HG03108 (cell line): Measurements from ENCODE around the gene DAPK2.
"Not testable (repeated sequence)": the region's sequence is repeated elsewhere in the genome, so short reads cannot be mapped to it uniquely, and the experiment has no call there.

ENCODE experiments used
- ATAC-seq: cut with Tn5 transposase; IDR thresholded peaks from one replicate; pipeline ENCODE4 v1.9.1; 2021; ENCODE audit warnings: moderate library complexity; ENCODE audit not compliant: unreplicated experiment

The DAPK2 gene

DNA sequence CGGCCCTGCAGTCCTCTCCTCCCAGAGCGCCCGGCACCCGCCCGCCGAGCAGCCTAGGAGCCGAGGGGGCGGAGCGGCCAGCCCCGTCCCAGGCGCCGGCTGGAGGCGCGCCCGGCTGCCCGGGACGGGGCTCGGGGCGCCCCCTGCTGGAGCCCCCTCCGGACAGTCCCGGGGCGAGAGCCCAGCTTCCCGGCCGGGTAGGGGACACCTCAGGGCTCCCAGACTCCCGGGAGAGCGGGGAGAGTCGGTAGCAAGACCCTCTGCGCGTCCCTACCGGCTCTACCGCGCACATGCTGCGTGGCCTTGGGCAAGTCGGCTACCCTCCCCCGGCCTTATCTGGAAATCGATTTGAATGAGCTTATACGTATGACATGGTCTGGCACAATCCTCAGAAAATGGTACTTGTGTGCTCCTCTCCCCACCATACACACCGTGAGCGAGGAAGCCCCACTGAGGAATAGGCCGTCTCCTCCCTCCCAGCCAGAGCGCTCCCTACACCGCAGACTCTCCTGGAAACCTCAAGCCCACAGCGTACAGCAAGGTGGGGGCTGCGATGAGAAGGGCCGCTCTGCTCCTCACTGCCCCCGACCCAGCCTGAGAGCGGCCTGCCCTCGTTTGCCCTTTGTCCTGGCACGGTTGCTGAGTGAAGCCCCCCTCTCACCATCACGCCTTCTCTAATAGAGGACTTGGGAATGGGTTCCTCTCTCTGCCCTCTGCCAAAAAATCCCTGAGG, at the start of gene DAPK2:
Gene DAPK2 (minus strand): TSS at position 65 of the 733 bp plus-strand sequence. CDS start 6,224 bp downstream, outside the sequence.
- ATAC-seq: peak; percentile 52

DNA sequence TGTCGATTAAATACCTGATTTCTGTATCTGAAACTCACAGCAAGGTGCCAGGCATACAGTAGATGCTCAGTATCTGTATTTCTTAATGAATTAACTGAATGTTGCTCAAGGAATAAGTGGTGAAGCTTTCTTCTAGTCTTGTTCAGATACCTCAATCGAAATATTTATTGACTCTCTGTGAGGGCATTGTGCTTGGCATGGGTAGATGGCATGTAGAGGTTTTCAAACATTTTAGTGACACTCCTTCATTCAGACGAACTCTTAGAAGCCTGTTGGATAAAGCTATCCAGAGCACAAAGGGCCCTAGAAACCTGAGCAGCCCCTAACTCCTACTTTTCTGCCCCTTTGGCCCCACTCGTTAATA, 49.1 kb upstream of the DAPK2 start:
- no peak for ATAC-seq

DNA sequence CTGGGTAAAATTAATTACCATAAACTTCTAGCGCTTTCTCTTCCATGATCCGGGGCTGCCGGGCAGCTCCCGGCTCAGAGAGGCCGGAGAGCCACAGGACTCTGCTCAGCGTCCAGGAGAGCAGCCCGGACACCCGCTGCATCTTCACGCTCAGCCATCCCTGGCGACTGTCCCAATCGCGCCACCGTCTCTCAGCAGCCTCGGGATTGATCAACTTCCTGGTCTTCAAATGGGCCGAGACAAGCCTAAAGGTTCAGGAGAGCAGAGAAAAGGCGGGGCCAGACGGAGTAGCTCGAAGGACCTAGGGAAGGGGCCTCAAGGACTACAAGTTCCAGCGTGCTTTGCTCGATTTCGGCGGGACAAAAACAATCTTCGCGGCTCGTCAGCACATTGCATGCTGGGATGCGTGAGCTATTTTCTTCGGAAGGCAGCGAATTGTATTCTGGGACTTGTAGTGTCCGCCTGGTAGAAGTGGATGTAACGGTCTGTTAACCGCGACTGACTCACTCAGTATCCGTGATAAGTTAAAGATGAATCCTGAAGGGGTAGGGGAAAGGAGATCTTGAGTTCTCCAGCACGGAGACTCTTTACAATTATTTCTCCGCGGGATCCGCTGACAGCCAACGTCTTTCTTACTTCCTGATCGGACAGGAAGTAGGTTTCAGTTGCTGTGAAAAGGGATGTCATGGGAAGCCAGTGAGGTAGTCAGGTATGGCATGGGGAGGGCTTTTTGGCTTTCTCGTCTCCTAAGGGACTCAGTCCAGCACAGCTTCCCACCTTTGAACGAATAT, 47.5 kb upstream of the DAPK2 start, which contains the start of gene CIAO2A:
Gene CIAO2A (minus strand): TSS at position 212 of the 791 bp plus-strand sequence. CDS start 70 bp downstream, at position 142.
- ATAC-seq: peak; percentile 62

DNA sequence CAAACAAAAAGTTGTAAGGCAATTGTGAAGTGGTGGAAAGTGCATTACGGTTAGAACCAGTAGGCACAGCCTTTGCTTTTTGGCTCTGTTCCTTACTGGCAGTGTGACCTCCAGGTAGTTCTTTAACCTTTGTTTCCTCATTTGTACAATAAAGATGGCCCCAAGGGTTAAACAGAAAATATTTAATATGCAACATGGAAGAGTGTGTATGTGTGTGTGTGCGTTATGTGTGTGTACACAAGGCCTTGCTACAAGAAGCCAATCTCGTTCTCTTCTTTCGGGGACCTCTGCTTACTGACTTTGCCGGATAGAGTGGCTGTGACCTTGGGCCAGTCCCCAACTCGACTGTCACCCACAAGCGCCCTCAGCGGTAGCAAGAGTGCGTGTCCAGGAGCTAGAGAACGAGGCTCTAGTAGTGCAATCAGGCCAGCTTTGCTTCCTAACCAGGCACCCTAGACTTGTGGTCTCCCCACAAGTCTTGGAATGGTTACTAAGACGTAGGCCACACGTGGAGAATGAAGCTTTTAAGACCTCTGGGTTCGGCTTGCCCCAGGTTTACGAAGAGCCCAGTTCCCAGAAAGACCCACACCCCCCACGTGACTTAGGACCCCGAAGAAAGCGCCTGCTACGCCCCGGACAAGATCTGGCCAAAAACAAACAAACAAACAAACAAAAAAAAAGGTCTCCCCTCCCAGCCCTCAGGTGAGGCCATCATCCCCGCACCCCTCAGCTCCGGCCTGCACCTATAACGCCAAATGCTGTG, 46.8 kb upstream of the DAPK2 start:
- ATAC-seq: no peak

DNA sequence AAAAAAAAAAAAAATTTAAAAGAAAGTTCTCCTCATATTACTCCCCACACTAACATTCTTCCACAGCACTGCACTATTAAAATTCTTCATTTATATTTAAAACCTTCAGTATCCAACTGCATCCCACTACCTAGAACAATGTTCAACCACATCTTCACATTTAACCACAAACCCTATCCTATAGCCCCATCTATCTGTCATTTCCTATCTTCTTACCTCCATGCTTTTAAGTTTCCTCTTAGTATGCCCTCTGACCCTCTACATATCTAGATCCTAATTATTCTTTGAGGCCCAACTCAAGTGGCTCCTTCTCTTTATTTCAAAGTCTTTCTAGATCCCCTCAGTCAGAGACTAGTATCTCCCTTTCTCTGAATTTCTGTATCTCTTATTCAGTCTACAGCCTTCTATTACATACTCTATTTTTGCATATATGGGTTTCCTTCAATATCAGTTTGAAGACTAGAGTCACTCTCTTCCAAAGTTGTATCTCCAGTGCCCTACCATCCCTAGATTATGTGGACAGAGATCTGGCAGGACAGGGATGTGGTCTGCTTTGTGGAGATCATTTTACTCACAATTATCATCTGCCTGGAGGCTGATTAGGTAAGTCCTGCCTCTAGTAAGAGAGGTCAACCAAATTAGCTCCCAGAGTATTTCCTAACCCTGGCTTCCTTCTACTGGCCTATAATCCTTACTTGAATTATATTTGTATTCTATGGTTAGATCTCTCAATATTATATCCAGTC, 46.0 kb upstream of the DAPK2 start:
- ATAC-seq: no peak

DNA sequence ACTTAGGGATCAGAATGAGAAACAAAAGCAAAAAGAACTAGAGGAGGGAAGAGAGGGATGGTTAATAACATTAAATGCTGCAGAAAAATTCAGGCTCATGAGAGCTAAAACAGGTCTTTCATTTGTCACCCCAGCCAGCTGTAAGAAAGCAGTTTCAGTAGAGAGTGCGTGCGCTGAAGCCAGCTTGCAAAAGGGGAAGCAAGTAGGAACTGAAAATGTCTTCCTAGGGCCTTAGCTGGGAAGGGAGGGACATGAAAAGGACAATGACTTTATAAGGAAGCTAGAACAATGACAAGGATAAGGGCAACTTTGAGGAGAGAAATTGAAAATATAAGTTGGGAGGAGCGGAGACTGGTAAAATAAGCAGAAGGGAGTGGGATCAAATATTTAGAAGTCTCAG, 44.2 kb upstream of the DAPK2 start:
- ATAC-seq: no peak

DNA sequence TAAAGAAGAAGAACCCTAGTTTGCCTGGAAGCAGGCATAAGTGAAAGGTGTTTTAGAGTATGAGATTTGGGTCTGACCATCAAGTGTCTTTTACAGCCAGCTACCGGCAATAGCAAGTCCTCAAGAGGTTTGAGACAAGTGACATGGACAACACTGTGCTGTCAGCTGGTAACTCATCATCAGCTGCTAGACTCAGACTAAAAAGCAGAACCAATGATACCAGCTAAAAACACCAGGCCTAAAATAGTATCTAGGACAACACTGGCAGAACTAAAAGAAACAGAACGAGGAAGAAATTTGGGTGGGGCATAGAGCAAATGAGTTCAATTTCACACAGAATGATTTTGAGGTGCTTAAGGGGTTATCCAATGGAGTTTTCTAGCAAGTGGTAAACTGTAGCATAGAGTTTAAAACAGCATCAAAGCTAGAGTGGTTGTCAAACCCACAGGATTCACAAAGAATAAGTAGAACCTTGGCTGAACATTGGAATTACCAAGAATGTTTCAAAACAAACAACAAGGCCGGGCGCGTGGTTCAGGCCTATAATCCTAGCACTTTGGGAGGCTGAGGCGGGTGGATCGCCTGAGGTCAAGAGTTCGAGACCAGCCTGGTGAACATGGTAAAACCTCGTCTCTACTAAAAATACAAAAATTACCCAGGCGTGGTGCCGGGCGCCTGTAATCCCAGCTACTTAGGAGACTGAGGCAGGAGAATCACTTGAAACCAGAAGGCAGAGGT, 43.4 kb upstream of the DAPK2 start:
- ATAC-seq: no peak

DNA sequence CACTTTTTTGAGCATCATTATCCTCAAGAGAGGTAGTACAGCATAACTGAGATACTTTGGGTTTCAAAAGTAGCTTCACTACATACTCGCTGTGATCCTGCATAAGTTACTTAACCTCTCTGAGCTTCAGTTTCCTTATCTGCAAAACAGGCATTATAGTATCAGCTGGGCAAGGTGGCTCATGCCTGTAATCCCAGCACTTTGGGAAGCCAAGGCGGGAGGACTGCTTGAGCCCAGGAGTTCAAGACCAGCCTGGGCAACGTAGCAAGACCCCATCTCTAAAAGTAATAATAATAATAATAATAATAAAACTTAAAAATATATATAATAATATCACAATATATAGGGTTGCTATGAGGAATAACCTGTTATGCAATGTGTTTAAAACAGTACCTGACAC, 36.5 kb upstream of the DAPK2 start:
- no peak for ATAC-seq

DNA sequence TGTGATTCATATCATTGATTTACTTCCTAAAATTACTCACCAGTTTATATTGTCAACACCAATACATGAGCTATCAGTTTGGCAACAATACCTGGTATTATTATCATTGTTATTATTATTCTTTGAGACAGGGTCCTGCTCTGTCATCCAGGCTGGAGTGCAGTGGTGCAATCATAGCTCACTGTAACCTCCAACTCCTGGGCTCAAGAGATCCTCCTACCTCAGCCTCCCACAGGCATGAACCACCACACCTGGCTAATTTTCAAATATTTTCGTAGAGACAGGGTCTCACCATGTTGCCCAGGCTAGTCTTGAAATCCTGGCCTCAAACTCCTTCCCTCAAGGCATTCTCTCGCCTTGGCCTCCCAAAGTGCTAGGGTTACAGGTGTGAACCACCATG, 27.2 kb upstream of the DAPK2 start:
- not testable (repeated sequence) for ATAC-seq

DNA sequence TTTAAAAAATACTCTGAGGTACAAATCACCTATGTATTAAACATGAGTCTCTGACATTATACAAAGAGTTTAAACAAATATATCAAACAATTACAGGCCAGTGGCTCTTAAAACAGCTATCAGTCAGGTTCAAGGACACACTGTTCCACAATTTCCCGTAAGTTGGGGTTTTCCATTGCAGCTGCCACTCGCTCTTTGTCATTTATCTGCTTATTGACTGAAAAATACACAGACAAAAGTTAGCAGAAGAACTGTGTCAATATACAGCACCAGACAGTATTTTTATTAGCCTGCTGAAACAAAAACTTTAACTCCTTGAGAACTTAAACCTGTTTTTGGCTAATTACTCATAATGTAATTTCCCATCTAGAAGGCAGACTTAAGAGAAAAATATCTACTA, 26.5 kb upstream of the DAPK2 start:
- ATAC-seq: no peak

DNA sequence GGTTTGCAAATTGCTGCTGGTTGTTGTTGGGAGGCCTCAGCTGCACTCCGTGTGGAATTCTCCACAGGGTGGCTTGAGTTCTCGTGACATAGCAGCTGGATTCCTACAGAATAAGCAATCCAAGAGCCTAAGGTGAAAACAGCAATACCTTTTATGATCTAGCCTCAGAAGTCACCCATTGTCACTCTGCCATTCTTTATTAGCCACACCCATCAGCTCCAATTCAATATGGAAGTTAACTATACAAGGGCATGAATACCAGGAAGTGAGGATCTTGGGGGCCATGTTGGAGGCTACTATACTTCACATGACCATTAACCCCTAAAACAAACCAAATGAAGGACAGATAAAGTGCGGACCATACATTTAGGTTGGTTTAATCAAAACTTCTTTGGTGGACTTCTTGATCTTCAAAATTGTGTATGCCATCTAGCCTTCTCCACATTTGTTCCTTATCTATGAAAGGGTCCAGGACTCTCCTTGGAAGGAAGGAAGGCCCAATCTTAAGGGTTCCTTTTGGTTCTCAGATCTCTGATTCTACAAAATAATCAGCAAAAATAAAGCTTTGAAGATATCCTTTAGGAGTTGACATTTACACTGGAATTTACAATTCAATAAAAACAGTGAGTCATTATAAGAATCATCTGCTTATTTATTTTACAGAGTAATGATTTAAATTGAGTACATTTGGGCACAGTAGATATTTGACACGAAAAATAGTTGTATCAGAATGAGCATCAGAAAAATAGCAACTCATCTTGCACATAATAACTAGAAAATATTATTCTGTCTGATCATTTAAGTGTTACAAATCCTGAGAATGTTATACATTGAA, 25.9 kb upstream of the DAPK2 start:
- no peak for ATAC-seq

DNA sequence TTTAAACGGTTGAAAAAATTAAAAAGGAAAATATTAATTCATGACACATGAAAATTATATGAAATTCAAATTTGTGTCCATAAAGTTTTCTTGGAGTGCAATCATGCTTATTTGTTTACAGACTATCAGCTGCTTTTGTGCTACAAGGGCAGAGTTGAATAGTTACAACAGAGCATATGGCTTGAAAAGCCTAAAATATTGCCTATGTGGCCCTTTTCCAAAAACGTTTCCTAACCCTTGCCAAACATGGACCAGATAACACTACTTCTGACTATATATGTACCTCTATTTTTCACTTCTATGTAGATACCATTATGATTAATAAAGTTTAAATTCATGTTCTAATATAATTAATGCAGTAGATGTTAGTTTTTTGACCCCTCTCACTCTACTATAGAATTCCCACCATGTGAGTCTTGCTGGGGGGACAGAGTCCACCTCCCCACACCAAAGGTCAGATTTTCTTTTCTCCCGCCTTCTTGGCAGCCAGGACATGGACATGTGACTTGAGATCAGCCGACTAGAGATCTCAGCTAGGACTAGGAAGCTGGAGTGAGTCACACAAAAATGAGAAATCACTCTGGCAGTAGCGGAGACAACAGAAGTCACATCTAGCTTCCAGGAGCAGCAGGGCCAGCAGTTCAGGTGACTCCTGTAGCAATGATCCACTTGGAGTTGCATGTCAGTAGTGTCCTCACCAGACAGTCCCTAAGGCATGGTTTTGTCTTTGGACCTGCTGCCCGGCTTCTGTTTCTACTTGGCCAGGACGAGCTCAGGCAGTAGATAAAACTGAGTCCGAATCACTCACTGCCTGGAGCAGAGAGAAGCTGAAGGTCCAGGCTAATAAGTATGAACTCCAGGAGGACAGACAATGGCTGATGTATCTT, 24.9 kb upstream of the DAPK2 start:
- no peak for ATAC-seq

DNA sequence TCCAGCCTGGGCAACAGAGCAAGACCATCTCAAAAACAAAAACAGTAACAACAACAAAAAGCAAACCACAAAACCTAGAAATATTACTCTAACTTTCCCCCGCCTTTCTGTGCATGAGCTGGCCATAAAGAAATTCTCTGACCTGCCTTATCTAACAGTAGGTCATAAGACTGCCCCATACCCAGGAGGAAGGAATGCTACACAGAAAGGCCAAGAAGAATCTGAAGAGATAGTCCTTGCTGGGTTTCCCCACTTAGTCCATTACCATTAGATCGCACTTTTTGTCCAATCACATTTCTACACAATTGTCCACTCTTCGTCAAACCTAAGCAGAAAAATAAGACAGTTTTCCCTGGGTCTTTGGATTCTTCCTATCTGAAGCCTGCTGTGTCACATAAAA, 23.8 kb upstream of the DAPK2 start:
- no peak for ATAC-seq

DNA sequence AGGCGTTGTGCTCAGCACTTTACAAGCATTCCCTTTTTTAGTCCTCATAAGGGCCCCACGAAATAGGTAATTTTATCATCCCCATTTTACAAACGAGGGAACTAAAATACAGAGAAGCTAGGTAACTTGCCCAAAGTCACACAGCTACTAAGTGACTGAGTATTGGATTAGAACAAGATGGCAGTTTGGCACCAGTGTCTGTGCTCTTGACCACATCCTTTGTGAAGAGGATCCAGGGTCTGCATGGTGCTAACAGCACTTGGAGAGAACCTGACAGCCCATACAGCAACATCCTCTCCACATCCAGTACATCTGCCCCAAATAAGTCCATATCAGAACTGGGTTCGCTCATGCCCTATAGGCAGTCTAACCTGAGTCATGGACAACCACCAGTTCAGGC, 21.8 kb upstream of the DAPK2 start:
- no peak for ATAC-seq

DNA sequence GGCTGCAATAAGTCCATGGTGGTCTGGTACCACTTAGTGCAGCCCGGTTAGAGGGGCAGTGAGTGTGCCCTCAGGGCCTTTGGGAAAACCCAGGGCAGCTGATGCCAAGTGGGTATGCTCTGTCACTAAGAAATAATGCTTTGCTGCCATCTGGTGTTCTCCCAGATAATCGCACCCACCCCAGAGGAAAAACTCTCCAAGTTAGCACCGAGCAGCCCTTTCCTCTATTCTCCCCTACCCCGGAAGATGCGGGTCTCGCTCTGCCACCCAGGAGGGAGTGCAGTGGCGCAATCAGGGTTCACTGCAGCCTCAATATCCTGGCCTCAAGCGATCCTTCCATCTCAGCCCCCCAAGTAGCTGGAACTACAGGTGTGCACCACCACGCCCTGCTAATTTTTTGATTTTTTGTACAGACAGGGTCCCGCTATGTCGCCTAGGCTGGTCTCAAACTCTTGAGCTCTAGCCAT, 21.3 kb upstream of the DAPK2 start:
- no peak for ATAC-seq

DNA sequence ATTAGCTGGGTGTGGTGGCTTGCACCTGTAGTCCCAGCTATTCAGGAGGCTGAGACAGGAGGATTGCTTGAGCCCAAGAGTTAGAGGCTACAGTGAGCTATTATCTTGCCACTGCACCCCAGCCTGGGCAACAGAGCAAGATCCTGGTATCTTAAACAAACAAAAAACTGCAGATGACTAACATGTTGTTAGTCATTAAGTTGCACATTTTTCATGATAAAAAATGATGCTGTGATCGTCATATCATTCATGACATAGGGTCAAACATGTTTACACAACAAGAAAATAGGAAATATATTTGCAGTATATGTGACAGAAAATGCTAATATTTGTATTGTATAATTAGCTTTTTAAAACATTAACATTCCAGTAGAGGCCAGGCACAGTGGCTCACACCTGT, 20.2 kb upstream of the DAPK2 start:
- no peak for ATAC-seq

DNA sequence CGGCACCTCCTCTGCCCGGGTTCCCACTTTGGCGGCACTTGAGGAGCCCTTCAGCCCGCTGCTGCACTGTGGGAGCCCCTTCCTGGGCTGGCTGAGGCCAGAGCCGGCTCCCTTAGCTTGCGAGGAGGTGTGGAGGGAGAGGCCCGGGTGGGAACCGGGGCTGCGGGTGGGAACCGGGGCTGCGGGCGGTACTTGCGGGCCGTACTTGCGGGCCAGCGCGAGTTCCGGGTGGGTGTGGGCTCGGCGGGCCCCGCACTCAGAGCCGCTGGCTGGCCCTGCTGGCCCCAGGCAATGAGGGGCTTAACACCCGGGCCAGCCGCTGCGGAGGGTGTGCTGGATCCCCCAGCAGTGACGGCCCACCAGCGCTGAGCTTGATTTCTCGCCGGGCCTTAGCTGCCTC, 14.4 kb upstream of the DAPK2 start:
- ATAC-seq: no peak

DNA sequence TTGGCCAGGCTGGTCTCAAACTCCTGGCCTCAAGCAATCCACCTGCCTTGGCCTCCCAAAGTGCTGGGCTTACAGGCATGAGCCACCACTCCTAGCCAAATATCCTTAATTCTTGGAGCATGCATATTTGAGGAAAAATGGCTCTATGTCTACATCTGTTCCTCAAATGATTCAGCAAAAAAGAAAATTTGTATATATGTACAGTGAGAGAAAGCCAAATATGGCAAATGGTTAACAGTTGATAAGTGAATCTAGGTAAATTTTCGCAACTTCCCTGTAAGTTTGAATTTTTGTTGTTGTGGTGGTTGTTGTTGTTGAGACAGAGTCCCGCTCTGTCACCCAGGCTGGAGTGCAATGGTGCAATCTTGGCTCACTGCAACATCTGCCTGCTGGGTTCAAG, 12.8 kb upstream of the DAPK2 start:
- ATAC-seq: not testable (repeated sequence)
